Testis (tissue), 3 donors: ENCODE results near the gene DMAP1. TPM values are rescaled to one million over a fixed set of nuclear protein-coding genes. Genes with fewer than 3 reads are reported as not detected.

Experiments
- DNase-seq: peaks from one replicate; pipeline ENCODE4 v3.0.0-alpha.2; 2019
- H3K27ac ChIP-seq, 2 donors: fragments of 200-600 bp; sonication (generic); one replicate each; pipeline ENCODE4 v1.5.1; 2019
- H3K27me3 ChIP-seq: fragments of 200-600 bp; sonication (generic); one replicate; pipeline ENCODE4 v1.5.1; 2019
- H3K36me3 ChIP-seq: fragments of 200-600 bp; sonication (generic); one replicate; pipeline ENCODE4 v1.5.1; 2017; ENCODE audit warnings: low read depth; ENCODE audit errors: missing control alignments
- H3K4me1 ChIP-seq: fragments of 200-600 bp; sonication (generic); one replicate; pipeline ENCODE4 v1.5.1; 2019
- H3K4me3 ChIP-seq, 2 donors: fragments of 200-600 bp; sonication (generic); one replicate each; pipeline ENCODE4 v1.5.1; 2017 to 2019
- H3K9me3 ChIP-seq: fragments of 200-600 bp; sonication (generic); one replicate; pipeline ENCODE4 v1.5.1; 2017
- CTCF ChIP-seq, 3 experiments: fragments of 450-650 bp in 2 of 3; fragments of 200-600 bp in 1 of 3; sonication (generic) in 1 of 3; IDR thresholded peaks; one replicate each; pipeline ENCODE4 v1.5.1; 2016 to 2019; ENCODE audit warnings: antibody characterized with exemption in 3 of 3, mild to moderate bottlenecking in 2 of 3, moderate library complexity in 1 of 3
- POLR2A ChIP-seq: fragments of 450-650 bp; IDR thresholded peaks from one replicate; pipeline ENCODE4 v1.6.1; 2017; ENCODE audit warnings: antibody characterized with exemption, mild to moderate bottlenecking, moderate library complexity
- WGBS, 2 donors: methylation state at CpG; one replicate each; pipeline ENCODE4 v1.1.5; 2018; 5-methylcytosine and 5-hydroxymethylcytosine counted together
- intact Hi-C: fragments of 100-400 bp; cut with DNase I; formaldehyde crosslinking; loops from one replicate; pipeline ENCODE4 v1.15.1; 2023; ENCODE audit warnings: low total_unique reads
- polyA plus RNA-seq: library from polyadenylated mRNA; stranded (reverse); fragments of 350-450 nt; fragmentation: Illumina TruSeq; extraction: RNeasy Lipid Tissue Mini Kit (QIAGEN cat#74804); gene quantifications from one replicate; pipeline ENCODE4 v1.2.3, GENCODE V29; 2014; ENCODE audit warnings: low read depth, low replicate concordance; ENCODE audit not compliant: insufficient read depth
- total RNA-seq, 2 donors: library from RNA; depleted of rRNA; stranded (reverse); fragments of >200 nt; gene quantifications; one replicate each; pipeline ENCODE4 v1.2.3, GENCODE V29; 2016

The DMAP1 gene
- total and polyA plus RNA-seq, 3 donors from 2014 or later: 54.2 to 86.6 (median 84.2) TPM

- WGBS, 2 donors: 77 to 88% methylated on average over 33 of the region's 33 CpGs
- Histone ChIP-seq H3K27ac (no peak overlapping the region), H3K4me3 (no peak overlapping the region), H3K36me3 (no peaks in the 10 kb centered on the region), H3K9me3 (no peaks in the 10 kb centered on the region), H3K4me1 (peaks cover 7% of the 10 kb centered on the region), H3K27me3 (no peaks in the 10 kb centered on the region)
- TF ChIP-seq POLR2A: no peak
- no peak for TF ChIP-seq CTCF (IDR thresholded peaks at IDR 0.05)
- DNase-seq: peak; percentile 26
- intact Hi-C loops: no loop called here
These were observed 37.0 kb downstream of the DMAP1 start for GRCh38 chr1:44250068-44250781.

GRCh38 chr1:44251486-44251885 lies 38.2 kb downstream of the DMAP1 start:
- intact Hi-C loops: no loop called here
- TF ChIP-seq CTCF (IDR thresholded peaks at IDR 0.05) (no peak), POLR2A (no peak)
- 67 to 94% methylated on average over 1 of the region's 1 CpG for WGBS, 2 donors
- peaks cover 7% of the 10 kb centered on the region for H3K4me1 ChIP-seq
- no peak overlapping the region for H3K4me3 ChIP-seq
- H3K27ac ChIP-seq: no peak overlapping the region
- no peaks in the 10 kb centered on the region for H3K36me3 ChIP-seq
- H3K9me3 ChIP-seq: no peaks in the 10 kb centered on the region
- DNase-seq: no peak
- H3K27me3 ChIP-seq: no peaks in the 10 kb centered on the region

GRCh38 chr1:44251989-44252671 lies 38.9 kb downstream of the DMAP1 start:
- 93 to 96% methylated on average over 5 to 23 of the region's 23 CpGs for WGBS, 2 donors
- Histone ChIP-seq H3K4me1 (peaks cover 7% of the 10 kb centered on the region), H3K27ac (no peak overlapping the region), H3K27me3 (no peaks in the 10 kb centered on the region), H3K4me3 (no peak overlapping the region), H3K9me3 (no peaks in the 10 kb centered on the region), H3K36me3 (no peaks in the 10 kb centered on the region)
- TF ChIP-seq POLR2A (no peak), CTCF (IDR thresholded peaks at IDR 0.05) (no peak)
- intact Hi-C loops: no loop called here
- DNase-seq: no peak

GRCh38 chr1:44254392-44254910 lies 41.2 kb downstream of the DMAP1 start:
- H3K36me3 ChIP-seq: no peaks in the 10 kb centered on the region
- H3K27ac ChIP-seq: no peak overlapping the region
- TF ChIP-seq POLR2A (no peak), CTCF (IDR thresholded peaks at IDR 0.05) (no peak)
- DNase-seq: no peak
- 95 to 99% methylated on average over 4 of the region's 4 CpGs for WGBS, 2 donors
- H3K27me3 ChIP-seq: no peaks in the 10 kb centered on the region
- peaks cover 7% of the 10 kb centered on the region for H3K4me1 ChIP-seq
- H3K9me3 ChIP-seq: no peaks in the 10 kb centered on the region
- intact Hi-C loops: no loop called here
- no peak overlapping the region for H3K4me3 ChIP-seq
